Coronary artery (tissue), 2 donors: ENCODE results near the gene TTC28.
"Not testable (repeated sequence)": the region's sequence is repeated elsewhere in the genome, so short reads cannot be mapped to it uniquely, and the experiment has no call there.

ENCODE experiments used
- DNase-seq: peaks from one replicate; pipeline ENCODE4 v3.0.0-alpha.2; 2017; ENCODE audit warnings: low spot score
- H3K27ac ChIP-seq, 2 donors: fragments of 200-600 bp; sonication (generic); one replicate each; pipeline ENCODE4 v1.5.1; 2016 to 2019
- H3K4me3 ChIP-seq: fragments of 200-600 bp; sonication (generic); 2 replicates; pipeline ENCODE4 v1.5.1; 2016; ENCODE audit warnings: mild to moderate bottlenecking, moderate library complexity
- TF ChIP-seq, protein P1 (sequence below): fragments of 200-600 bp; sonication (generic); IDR thresholded peaks from one replicate; pipeline ENCODE4 v1.5.1; 2019; ENCODE audit warnings: antibody characterized with exemption

TTC28 gene

DNA sequence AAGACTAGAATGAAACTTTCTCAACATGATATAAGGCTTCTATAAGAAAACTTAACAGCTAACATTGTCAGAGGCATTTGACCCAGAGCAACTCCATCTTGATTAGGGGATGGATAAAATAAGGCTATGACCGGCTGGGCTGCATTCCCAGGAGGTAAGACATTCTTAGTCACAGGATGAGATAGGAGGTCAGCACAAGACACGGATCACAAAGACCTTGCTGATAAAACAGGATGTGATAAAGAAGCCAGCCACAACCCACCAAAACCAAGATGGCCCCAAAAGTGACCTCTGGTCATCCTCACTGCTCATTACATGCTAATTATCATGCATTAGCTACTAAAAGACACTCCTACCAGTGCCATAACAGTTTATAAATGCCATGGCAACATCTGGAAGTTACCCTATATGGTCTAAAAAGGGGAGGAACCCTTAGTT is 135.2 kb downstream of the TTC28 start:
- no peak for DNase-seq
- Histone ChIP-seq H3K27ac (no peak overlapping the region), H3K4me3 (no peak overlapping the region)
- TF ChIP-seq, protein P1, sequence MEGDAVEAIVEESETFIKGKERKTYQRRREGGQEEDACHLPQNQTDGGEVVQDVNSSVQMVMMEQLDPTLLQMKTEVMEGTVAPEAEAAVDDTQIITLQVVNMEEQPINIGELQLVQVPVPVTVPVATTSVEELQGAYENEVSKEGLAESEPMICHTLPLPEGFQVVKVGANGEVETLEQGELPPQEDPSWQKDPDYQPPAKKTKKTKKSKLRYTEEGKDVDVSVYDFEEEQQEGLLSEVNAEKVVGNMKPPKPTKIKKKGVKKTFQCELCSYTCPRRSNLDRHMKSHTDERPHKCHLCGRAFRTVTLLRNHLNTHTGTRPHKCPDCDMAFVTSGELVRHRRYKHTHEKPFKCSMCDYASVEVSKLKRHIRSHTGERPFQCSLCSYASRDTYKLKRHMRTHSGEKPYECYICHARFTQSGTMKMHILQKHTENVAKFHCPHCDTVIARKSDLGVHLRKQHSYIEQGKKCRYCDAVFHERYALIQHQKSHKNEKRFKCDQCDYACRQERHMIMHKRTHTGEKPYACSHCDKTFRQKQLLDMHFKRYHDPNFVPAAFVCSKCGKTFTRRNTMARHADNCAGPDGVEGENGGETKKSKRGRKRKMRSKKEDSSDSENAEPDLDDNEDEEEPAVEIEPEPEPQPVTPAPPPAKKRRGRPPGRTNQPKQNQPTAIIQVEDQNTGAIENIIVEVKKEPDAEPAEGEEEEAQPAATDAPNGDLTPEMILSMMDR, result no peak

DNA sequence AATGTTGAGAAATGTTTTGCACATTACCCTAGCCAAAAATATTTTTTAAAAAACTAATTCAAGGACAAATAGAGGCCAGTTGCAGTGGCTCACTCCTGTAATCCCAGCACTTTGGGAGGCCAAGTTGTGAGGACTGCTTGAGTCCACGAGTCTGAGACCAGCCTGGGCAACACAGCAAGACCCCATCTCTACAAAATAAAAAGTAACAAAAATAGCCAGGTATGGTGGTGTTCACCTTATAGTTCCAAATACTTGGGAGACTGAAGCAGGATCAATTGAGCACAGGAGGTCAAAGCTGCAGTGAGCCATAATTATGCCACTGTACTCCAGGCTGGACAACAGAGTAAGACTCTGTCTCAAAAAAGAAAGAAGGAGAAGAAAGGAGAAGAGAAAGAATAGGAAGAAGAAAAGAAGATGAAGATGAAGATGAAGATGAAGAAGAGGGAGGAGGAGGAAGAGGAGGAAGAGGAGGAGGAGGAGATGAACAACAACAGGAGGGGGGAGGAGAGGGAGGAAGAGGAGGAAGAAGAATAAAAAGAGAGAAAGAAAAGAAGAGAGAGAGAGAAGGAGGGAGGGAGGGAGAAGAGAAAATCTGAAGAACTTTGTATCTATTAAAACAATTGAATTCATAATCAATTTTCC is 136.5 kb downstream of the TTC28 start:
- TF ChIP-seq, protein P1, result no peak
- Histone ChIP-seq H3K27ac (no peak overlapping the region), H3K4me3 (no peak overlapping the region)
- no peak for DNase-seq

DNA sequence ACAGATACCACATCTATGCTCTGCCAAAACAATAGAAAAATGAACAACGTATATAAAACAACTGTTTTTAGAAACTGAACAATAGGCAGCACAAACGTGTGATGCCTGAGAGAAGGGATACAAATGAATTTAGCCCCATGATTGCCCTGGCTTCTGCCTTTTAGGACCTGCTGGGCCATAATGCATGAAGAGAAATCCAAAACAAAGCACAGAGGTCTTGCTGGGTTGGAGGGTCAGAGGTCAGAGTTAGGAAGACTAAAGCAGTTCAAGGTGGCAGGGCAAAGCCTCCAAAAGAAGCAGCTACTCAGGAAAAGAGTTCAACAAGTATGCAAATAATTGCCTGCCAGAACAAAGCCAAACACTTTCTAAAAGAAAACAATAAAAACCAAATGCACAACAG is 138.5 kb downstream of the TTC28 start:
- no peak overlapping the region for H3K4me3 ChIP-seq
- H3K27ac ChIP-seq, result no peak overlapping the region
- TF ChIP-seq, protein P1, result no peak
- DNase-seq, result no peak

DNA sequence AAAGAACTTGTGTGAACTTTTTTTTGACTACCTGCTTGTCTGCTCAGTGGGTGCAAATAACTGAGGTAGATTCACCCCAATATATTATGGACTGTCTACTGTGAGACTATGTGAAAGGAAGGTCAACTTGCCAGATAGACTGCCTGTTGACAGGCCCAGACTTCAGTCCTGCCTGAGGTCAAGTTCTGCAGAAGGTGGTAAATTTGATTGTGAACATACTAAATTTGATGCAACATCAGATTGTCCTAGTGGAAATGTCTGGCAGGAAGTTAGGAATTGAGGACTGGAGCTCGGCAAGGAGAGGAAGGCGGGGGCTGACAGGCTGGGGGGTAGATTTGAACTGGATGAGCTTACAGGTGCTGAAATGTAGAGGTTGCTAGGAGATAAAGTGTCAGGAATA is 140.7 kb downstream of the TTC28 start:
- Histone ChIP-seq H3K4me3 (no peak overlapping the region), H3K27ac (no peak overlapping the region)
- TF ChIP-seq, protein P1, result no peak
- DNase-seq, result no peak

- not testable (repeated sequence) for DNase-seq, H3K4me3 ChIP-seq, H3K27ac ChIP-seq
These were observed 149.1 kb downstream of the TTC28 start for GRCh38 chr22:28530565-28530964.

- H3K27ac ChIP-seq, DNase-seq, H3K4me3 ChIP-seq: not testable (repeated sequence)
These were observed 150.5 kb downstream of the TTC28 start for GRCh38 chr22:28529144-28529543.

- DNase-seq, result no peak
- Histone ChIP-seq H3K4me3 (no peak overlapping the region), H3K27ac (no peak overlapping the region)
- TF ChIP-seq, protein P1, result no peak
These were observed 158.2 kb downstream of the TTC28 start for GRCh38 chr22:28521451-28521850.

DNA sequence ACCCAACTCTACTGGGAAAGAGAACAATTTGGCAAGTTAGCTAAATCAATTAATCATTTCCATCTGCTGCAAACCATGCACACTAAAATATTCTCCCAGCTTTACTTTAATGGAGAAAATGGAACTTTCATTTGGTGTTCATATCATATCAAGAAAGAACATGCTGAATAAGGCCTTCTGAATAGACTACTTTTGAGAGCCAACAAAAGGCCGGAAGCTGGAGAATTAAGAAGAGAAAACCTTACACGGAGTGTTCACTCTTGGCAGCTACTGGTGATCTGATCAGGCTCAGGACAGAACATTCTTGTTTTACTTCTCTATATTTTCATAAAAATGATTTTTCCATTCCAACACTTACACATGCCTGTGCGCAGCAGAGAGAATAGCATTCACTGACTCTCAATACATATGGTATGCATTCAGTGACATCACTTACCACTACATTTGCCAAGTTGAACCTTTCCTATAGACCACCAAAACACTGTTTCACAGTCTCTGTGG is 165.3 kb downstream of the TTC28 start:
- TF ChIP-seq, protein P1, result no peak
- no peak for DNase-seq
- Histone ChIP-seq H3K27ac (no peak overlapping the region), H3K4me3 (no peak overlapping the region)

- H3K4me3 ChIP-seq, H3K27ac ChIP-seq, DNase-seq: not testable (repeated sequence)
These were observed 167.3 kb downstream of the TTC28 start for GRCh38 chr22:28512387-28512786.
